Lower leg skin (tissue), 3 donors: Measurements from ENCODE around the gene CCDC102B.

ENCODE experiments used
- POLR2A ChIP-seq, 2 donors: fragments of 450-650 bp; IDR thresholded peaks; one replicate each; pipeline ENCODE4 v1.6.1; 2016 to 2017; ENCODE audit warnings: antibody characterized with exemption in 2 of 2, mild to moderate bottlenecking in 1 of 2, moderate library complexity in 1 of 2
- TF ChIP-seq, protein P1 (sequence below), 3 donors: fragments of 450-650 bp; IDR thresholded peaks; one replicate each; pipeline ENCODE4 v1.5.1; 2016; ENCODE audit warnings: antibody characterized with exemption in 3 of 3, mild to moderate bottlenecking in 3 of 3, moderate library complexity in 2 of 3

GRCh38 chr18:69000366-69000765 is 202.5 kb downstream of the CCDC102B start:
- TF ChIP-seq, protein P1, sequence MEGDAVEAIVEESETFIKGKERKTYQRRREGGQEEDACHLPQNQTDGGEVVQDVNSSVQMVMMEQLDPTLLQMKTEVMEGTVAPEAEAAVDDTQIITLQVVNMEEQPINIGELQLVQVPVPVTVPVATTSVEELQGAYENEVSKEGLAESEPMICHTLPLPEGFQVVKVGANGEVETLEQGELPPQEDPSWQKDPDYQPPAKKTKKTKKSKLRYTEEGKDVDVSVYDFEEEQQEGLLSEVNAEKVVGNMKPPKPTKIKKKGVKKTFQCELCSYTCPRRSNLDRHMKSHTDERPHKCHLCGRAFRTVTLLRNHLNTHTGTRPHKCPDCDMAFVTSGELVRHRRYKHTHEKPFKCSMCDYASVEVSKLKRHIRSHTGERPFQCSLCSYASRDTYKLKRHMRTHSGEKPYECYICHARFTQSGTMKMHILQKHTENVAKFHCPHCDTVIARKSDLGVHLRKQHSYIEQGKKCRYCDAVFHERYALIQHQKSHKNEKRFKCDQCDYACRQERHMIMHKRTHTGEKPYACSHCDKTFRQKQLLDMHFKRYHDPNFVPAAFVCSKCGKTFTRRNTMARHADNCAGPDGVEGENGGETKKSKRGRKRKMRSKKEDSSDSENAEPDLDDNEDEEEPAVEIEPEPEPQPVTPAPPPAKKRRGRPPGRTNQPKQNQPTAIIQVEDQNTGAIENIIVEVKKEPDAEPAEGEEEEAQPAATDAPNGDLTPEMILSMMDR (IDR thresholded peaks at IDR 0.05), result no peak
- no peak for TF ChIP-seq POLR2A (IDR thresholded peaks at IDR 0.05)
